Measurements from ENCODE around the gene KIR3DL3. TPM values are rescaled to one million over a fixed set of nuclear protein-coding genes. Genes with fewer than 3 reads are reported as not detected.

The KIR3DL3 gene
- polyA plus RNA-seq, 3 donors: not detected

- no peak overlapping the region for H2AFZ ChIP-seq (ENCODE audit: insufficient read depth, low read depth, low read length, poor library complexity, severe bottlenecking)
- H3K9ac ChIP-seq (ENCODE audit: insufficient read depth, low read length, poor library complexity, severe bottlenecking): no peak overlapping the region
- no peak for TF ChIP-seq CTCF (IDR thresholded peaks at IDR 0.05)
- H3K27me3 Mint-ChIP-seq (ENCODE audit: low read depth in 3 of 3): peaks cover 11 to 25% (median 23%) of the 10 kb centered on the region in 3 donors
- peaks cover 7% of the 10 kb centered on the region for H3K4me1 Mint-ChIP-seq
- peaks cover 13 to 26% of the 10 kb centered on the region in 2 donors for H3K9me3 ChIP-seq (replicated peaks in 1 of 2; ENCODE audit: control insufficient read depth in 1 of 2, insufficient read depth in 1 of 2, low read length in 2 of 2)
- H3K4me2 ChIP-seq (replicated peaks; ENCODE audit: extremely low read depth, low read length, poor library complexity, severe bottlenecking): no peak overlapping the region
- DNase-seq: no peak
- no peak overlapping the region for H3K4me3 ChIP-seq (replicated peaks in 1 of 3; ENCODE audit: low read depth in 2 of 3, low read length in 3 of 3)
- H3K27ac ChIP-seq (ENCODE audit: low read depth in 1 of 2, low read length in 2 of 2): no peak overlapping the region
- no peaks in the 10 kb centered on the region for H4K20me1 ChIP-seq (ENCODE audit: insufficient read depth, low read length)
- WGBS (ENCODE audit: insufficient coverage): 67% methylated on average over 3 of the region's 3 CpGs
- H3K36me3 Mint-ChIP-seq: no peaks in the 10 kb centered on the region
- H3K9me3 Mint-ChIP-seq: peaks cover 11 to 46% (median 28%) of the 10 kb centered on the region in 7 donors
- no peaks in the 10 kb centered on the region for H3K36me3 ChIP-seq (replicated peaks in 1 of 2; ENCODE audit: control insufficient read depth in 1 of 2, insufficient read depth in 2 of 2, low read length in 2 of 2)
- H3K4me3 Mint-ChIP-seq: no peak overlapping the region
- intact Hi-C loops (cut with micrococcal nuclease): no loop called here
- H3K27me3 ChIP-seq (ENCODE audit: control insufficient read depth in 2 of 2, insufficient read depth in 2 of 2, low read length in 2 of 2): peaks cover 2 to 12% of the 10 kb centered on the region in 2 donors
- H3K27ac Mint-ChIP-seq: peak overlapping the region in 1 of 7 donors; percentile 31
- peaks cover 3 to 8% of the 10 kb centered on the region in 2 donors for H3K4me1 ChIP-seq (ENCODE audit: control insufficient read depth in 1 of 2, insufficient read depth in 2 of 2, low read length in 2 of 2)
- no peaks in the 10 kb centered on the region for H3K79me2 ChIP-seq (ENCODE audit: insufficient read depth, low read length)
Measured at GRCh38 chr19:54724644-54725043, 402 bp downstream of the KIR3DL3 start.

GRCh38 chr19:54725321-54725720 lies 1.1 kb downstream of the KIR3DL3 start:
- no peak for TF ChIP-seq CTCF (IDR thresholded peaks at IDR 0.05)
- H3K36me3 Mint-ChIP-seq: no peaks in the 10 kb centered on the region
- Histone ChIP-seq H3K27ac (ENCODE audit: low read depth in 1 of 2, low read length in 2 of 2) (no peak overlapping the region), H3K27me3 (ENCODE audit: control insufficient read depth in 2 of 2, insufficient read depth in 2 of 2, low read length in 2 of 2) (peaks cover 2 to 12% of the 10 kb centered on the region in 2 donors), H3K4me3 (replicated peaks in 1 of 3; ENCODE audit: low read depth in 2 of 3, low read length in 3 of 3) (no peak overlapping the region), H3K4me2 (replicated peaks; ENCODE audit: extremely low read depth, low read length, poor library complexity, severe bottlenecking) (no peak overlapping the region), H3K79me2 (ENCODE audit: insufficient read depth, low read length) (no peaks in the 10 kb centered on the region), H3K36me3 (replicated peaks in 1 of 2; ENCODE audit: control insufficient read depth in 1 of 2, insufficient read depth in 2 of 2, low read length in 2 of 2) (no peaks in the 10 kb centered on the region), H3K4me1 (ENCODE audit: control insufficient read depth in 1 of 2, insufficient read depth in 2 of 2, low read length in 2 of 2) (peaks cover 3 to 8% of the 10 kb centered on the region in 2 donors), H2AFZ (ENCODE audit: insufficient read depth, low read depth, low read length, poor library complexity, severe bottlenecking) (no peak overlapping the region), H3K9me3 (replicated peaks in 1 of 2; ENCODE audit: control insufficient read depth in 1 of 2, insufficient read depth in 1 of 2, low read length in 2 of 2) (peaks cover 13 to 21% of the 10 kb centered on the region in 2 donors), H3K9ac (ENCODE audit: insufficient read depth, low read length, poor library complexity, severe bottlenecking) (no peak overlapping the region), H4K20me1 (ENCODE audit: insufficient read depth, low read length) (no peaks in the 10 kb centered on the region)
- no peak overlapping the region for H3K4me3 Mint-ChIP-seq
- peaks cover 7% of the 10 kb centered on the region for H3K4me1 Mint-ChIP-seq
- H3K27ac Mint-ChIP-seq: no peak overlapping the region
- 100% methylated on average over 2 of the region's 7 CpGs for WGBS (ENCODE audit: insufficient coverage)
- peaks cover 6 to 41% (median 21%) of the 10 kb centered on the region in 7 donors for H3K9me3 Mint-ChIP-seq
- intact Hi-C loops (cut with micrococcal nuclease): no loop called here
- peaks cover 11 to 27% (median 23%) of the 10 kb centered on the region in 3 donors for H3K27me3 Mint-ChIP-seq (ENCODE audit: low read depth in 3 of 3)
- DNase-seq: no peak
